ENCODE results near the gene BSPRY. TPM values are rescaled to one million over a fixed set of nuclear protein-coding genes. Genes with fewer than 3 reads are reported as not detected.
"Not testable (repeated sequence)": the region's sequence is repeated elsewhere in the genome, so short reads cannot be mapped to it uniquely, and the experiment has no call there.

BSPRY gene
- total RNA-seq, 4 donors from 2014 or later: 0.52 to 0.99 (median 0.70) TPM

GRCh38 chr9:113363336-113363735, 14.0 kb downstream of the BSPRY start:
- H3K4me3 ChIP-seq: no peak overlapping the region
- no peaks in the 10 kb centered on the region for H3K36me3 ChIP-seq
- H3K27me3 ChIP-seq: no peaks in the 10 kb centered on the region
- H3K9me3 ChIP-seq: no peaks in the 10 kb centered on the region
- TF ChIP-seq POLR2A (IDR thresholded peaks at IDR 0.05; ENCODE audit: low read depth) (no peak), EP300 (IDR thresholded peaks at IDR 0.05) (no peak), CTCF (IDR thresholded peaks at IDR 0.05) (no peak), POLR2AphosphoS5 (IDR thresholded peaks at IDR 0.05) (no peak)
- H3K4me1 ChIP-seq: no peaks in the 10 kb centered on the region
- WGBS: 93% methylated on average over 2 of the region's 3 CpGs
- intact Hi-C loops (cut with DNase I): no loop called here
- no peak overlapping the region for H3K27ac ChIP-seq (replicated peaks in 1 of 4)
- no peak for DNase-seq (ENCODE audit: extremely low spot score)

DNA sequence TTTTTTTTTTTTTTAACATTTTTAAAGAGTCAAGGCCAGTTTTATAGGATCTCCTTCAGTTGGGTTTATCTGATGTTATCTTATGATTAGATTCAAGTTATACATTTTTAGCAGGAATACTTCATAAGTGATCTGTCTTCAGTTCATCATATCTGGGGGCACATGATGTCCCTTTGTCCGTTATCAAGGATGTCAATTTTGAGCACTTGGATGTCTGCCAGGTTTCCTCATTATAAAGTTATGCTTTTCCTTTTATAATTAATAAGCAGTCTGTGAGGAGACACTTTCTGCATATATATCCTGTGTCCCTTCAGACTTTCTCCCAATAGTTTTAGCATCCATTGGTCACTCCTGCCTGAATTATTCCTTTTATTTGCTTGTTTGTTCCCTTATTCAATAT, 15.6 kb downstream of the BSPRY start:
- Histone ChIP-seq H3K9me3 (no peaks in the 10 kb centered on the region), H3K27me3 (no peaks in the 10 kb centered on the region), H3K36me3 (no peaks in the 10 kb centered on the region), H3K4me1 (no peaks in the 10 kb centered on the region), H3K4me3 (no peak overlapping the region), H3K27ac (replicated peaks in 1 of 4) (no peak overlapping the region)
- DNase-seq (ENCODE audit: extremely low spot score): no peak
- intact Hi-C loops (cut with DNase I): no loop called here
- no peak for TF ChIP-seq CTCF (IDR thresholded peaks at IDR 0.05)
- TF ChIP-seq POLR2AphosphoS5 (IDR thresholded peaks at IDR 0.05): no peak
- no peak for TF ChIP-seq POLR2A (IDR thresholded peaks at IDR 0.05; ENCODE audit: low read depth)
- no peak for TF ChIP-seq EP300 (IDR thresholded peaks at IDR 0.05)
- 48% methylated on average over 1 of the region's 1 CpG for WGBS

- H3K27ac ChIP-seq (replicated peaks in 1 of 4); H3K4me1 ChIP-seq; H3K27me3 ChIP-seq; DNase-seq (ENCODE audit: extremely low spot score); H3K4me3 ChIP-seq; H3K9me3 ChIP-seq; H3K36me3 ChIP-seq; intact Hi-C loops (cut with DNase I): not testable (repeated sequence)
- WGBS: 80% methylated on average over 3 of the region's 3 CpGs
These were observed 16.3 kb downstream of the BSPRY start for GRCh38 chr9:113365652-113366051.

GRCh38 chr9:113368348-113368981, 19.1 kb downstream of the BSPRY start:
- no peak for DNase-seq (ENCODE audit: extremely low spot score)
- H3K27ac ChIP-seq (replicated peaks in 1 of 4): no peak overlapping the region
- 90% methylated on average over 5 of the region's 5 CpGs for WGBS
- no peak overlapping the region for H3K4me3 ChIP-seq
- intact Hi-C loops (cut with DNase I): no loop called here
- H3K4me1 ChIP-seq: no peaks in the 10 kb centered on the region
- H3K36me3 ChIP-seq: peaks cover 4 to 10% (median 9%) of the 10 kb centered on the region in 4 donors
- no peaks in the 10 kb centered on the region for H3K27me3 ChIP-seq
- no peaks in the 10 kb centered on the region for H3K9me3 ChIP-seq
- no peak for TF ChIP-seq CTCF (IDR thresholded peaks at IDR 0.05)
- TF ChIP-seq POLR2A (IDR thresholded peaks at IDR 0.05; ENCODE audit: low read depth): no peak

DNA sequence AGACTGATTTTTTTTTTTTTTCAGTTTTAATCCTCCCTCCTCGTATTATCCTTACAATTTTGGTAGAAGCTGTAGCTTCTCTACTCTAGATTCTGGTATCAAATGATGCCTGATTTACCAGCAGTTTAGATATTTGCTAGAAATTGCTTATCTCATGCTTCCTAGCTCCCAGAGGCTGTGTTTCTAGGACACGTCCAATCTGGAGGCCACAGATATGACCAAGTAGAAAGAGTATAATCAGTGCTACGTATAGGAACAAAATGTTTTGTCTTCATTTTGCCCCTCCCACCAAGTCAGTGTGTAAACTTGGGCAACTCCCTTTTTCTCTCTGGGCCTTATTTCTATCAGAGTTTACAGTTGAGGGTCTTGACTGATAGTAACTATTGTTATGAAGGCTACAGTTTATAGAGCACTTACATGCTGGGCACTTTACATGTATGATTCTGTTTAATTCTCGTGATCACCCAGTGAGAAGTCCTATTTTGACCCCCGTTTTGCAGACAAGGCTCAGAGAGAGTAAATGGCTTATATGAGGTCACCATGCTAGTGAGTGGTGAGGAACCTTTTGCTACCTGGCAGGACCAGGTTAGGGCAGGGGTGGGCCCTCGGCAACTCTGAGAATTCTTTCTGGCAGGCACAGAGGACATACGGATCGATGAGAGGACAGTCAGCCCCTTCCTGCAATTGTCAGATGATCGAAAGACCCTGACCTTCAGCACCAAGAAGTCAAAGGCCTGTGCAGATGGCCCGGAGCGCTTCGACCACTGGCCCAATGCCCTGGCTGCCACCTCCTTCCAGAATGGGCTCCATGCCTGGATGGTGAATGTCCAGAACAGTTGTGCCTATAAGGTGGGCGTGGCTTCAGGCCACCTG, 19.9 kb downstream of the BSPRY start:
- DNase-seq (ENCODE audit: extremely low spot score): no peak
- H3K27ac ChIP-seq (replicated peaks in 1 of 4): no peak overlapping the region
- no peak for TF ChIP-seq CTCF (IDR thresholded peaks at IDR 0.05)
- TF ChIP-seq EP300 (IDR thresholded peaks at IDR 0.05): no peak
- TF ChIP-seq POLR2A (IDR thresholded peaks at IDR 0.05; ENCODE audit: low read depth): no peak
- no peak for TF ChIP-seq POLR2AphosphoS5 (IDR thresholded peaks at IDR 0.05)
- 76% methylated on average over 12 of the region's 13 CpGs for WGBS
- H3K9me3 ChIP-seq: no peaks in the 10 kb centered on the region
- H3K36me3 ChIP-seq: peaks cover 11 to 18% (median 16%) of the 10 kb centered on the region in 4 donors
- no peaks in the 10 kb centered on the region for H3K27me3 ChIP-seq
- no peaks in the 10 kb centered on the region for H3K4me1 ChIP-seq
- intact Hi-C loops (cut with DNase I): no loop called here
- no peak overlapping the region for H3K4me3 ChIP-seq
